GM18511 (cell line): ENCODE data around the gene CDC42BPG.
A peak's percentile ranks its signal among the peaks of the same experiment; 100 is the strongest.

ENCODE experiments used
- ATAC-seq: cut with Tn5 transposase; IDR thresholded peaks from one replicate; pipeline ENCODE4 v1.9.1; 2021; ENCODE audit warnings: mild to moderate bottlenecking, moderate library complexity; ENCODE audit not compliant: unreplicated experiment

Gene CDC42BPG

GRCh38 chr11:64867748-64868462 lies 23.5 kb upstream of the CDC42BPG start:
- no peak for ATAC-seq

GRCh38 chr11:64866173-64866491 lies 21.7 kb upstream of the CDC42BPG start:
- no peak for ATAC-seq

DNA sequence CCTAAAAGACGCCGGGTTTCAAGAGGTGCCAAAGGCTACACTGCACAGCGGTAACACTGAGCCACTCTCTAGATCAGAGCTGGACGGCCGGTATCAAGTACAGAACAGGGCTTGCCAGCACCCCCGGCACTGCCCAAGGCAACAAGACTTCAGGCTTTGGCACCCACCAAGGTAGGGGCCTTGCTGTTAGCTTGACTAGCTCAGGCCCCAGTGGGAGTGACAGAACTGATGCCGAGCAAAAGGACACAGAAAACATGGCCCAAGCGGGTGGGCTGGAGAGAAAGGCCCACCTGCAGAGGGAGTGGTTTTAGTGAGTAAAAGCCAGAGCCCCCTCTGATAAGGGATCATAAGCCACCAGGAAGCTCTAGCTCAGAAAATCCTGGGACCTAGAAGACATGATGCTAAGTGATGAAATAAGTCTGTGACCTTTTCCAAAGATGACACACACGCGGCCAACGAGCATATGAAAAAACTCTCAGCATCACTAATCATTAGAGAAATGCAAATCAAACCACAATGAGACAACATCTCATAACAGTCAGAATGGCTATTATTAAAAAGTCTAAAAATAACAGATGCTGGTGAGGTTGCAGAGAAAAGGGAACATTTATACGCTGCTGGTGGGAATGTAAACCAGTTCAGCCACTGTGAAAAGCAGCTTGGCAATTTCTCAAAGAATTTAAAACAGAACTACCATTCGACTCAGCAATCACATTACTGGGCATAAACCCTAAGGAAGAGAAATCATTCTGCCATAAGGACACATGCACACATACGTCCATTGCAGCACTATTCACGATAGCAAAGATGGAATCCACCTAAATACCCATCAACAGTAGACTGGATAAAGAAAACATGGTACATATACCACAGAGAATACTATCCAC lies 21.1 kb upstream of the CDC42BPG start:
- ATAC-seq = peak; percentile 60

- ATAC-seq = peak; percentile 23
Observed at GRCh38 chr11:64864473-64865285, 20.2 kb upstream of the CDC42BPG start.

- no peak for ATAC-seq
Observed at GRCh38 chr11:64864135-64864472, 19.7 kb upstream of the CDC42BPG start.

DNA sequence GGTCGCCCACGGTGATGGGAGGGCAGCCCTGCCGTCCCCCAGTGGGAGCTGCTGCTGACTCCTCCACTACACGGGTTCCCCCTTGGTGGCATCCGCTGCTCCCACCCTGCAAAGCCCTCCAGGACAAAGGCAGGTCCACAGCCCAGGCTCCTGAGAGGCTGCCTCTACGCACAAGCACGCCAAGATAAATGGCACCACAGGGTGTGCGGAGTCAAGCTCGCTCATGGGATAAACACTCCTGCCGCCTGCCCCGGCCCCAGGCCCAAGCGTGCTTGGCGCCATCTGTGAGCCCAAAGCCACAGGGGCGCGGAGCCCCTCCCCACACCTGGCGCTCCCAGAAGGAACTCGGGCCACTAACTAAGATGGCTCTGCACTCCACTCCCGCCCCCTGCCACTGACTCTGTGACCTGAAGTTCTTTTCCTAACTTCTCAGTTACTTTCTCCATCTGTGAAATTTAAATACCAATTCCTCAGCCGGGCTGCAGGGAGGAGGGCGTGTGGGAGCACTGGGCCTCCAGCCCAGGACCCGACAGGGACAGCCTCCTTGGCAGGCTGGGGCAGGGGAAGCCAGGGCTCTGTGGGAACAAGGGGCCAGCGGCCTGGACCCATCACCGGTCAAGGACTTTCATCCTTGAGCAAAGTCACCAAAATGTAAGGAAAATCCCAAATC lies 19.1 kb upstream of the CDC42BPG start:
- ATAC-seq = no peak

GRCh38 chr11:64862987-64863390 lies 18.5 kb upstream of the CDC42BPG start:
- no peak for ATAC-seq

GRCh38 chr11:64861227-64861975 lies 16.9 kb upstream of the CDC42BPG start:
- ATAC-seq = no peak

DNA sequence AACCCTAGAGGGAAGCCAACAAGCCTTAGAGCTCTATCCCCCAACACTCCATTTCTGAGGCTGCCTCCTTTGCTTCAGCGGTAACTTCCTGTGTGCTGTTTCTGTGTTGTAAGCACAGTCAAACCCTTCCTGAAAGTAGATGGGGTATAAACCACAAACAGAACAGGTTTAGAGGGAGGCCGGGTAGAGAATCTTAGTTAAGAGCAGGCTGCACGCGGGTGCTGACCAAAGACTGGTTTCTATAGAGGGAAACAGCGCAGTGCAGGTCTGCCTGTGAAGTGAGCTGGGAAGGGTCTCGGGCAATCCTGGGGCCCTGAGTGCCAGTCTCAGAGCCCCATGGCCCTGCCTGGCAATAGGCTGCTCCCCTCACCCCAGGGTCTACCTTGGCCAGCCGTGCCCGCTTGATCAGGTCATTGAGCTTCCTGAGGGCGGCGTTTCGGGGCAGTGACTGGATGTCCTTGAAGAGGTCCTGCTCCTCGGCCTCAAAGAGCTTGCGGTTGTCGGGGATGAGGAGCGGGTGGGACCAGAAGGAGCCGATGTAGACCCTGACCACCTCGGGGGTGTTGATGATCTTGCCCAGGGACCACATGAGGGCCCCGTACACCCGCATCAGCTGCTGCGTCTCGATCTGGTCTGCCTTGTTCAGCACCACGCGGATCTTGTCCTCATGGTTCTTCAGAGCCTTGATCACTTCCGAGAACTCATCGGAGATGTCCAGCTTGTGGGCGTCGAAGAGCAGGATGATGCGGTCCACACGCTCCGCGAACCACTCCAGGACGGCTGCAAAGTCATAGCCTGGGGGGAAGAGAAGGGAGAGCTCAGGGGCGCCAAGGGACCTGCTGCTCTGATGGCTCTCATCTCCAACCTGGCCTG lies 15.3 kb upstream of the CDC42BPG start:
- peak; percentile 83 for ATAC-seq

DNA sequence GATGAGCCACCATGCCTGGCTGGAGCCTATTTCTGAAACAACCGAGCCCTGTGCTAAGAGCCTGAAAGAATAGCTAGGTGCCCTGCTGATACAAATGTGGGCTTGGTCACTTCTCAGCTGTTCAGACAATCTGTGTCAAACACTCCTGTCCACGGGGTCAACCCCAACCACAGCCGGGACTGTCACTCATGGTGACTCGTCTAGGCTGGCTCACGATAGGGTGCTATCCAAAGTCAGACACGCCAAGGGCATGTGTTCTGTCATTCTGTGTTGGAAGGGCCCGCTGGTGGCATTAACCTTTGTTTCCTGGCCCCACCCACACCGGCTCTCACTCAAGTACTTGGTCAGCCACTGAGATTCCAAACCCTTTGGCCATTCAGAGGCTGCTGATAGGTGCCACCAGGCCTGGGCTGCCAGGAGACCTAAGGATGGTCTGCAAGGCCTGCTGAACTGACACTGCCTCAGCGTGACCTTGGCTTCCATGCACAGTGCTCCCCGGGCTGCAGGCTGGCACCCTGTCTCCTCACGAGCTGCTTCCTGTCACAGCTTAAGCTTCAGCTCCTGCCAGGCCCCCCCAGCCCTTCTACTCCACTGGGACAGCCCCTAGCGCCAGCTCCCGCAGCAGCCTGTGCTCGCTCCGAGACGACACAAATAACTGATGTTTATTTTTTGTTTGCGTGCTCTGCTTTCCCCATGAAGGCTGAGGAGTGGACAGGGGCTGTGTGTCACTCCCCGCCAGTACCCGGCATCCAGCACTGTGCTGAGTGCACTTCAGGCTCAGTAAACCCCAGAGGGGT lies 14.2 kb upstream of the CDC42BPG start:
- ATAC-seq = peak; percentile 45

DNA sequence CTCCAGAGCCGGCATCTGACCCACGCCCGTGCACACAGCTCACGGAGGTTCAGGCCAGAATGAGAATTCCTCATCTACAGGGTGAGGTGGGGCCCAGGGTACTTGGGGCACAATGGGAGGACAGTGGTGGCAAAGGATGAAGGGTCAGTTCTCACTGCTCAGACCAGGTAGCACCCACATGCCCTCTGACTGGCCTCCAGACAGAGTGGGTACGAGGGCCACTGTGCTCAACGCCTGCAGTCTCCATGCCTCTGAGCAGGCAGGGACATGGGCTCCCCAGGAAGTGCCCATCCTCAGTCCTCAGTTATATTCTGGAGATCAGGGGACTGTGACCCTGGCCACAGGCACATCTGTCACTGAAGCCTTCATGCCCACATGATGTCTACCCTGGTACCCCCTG lies 13.0 kb upstream of the CDC42BPG start:
- ATAC-seq = no peak

- ATAC-seq = no peak
Observed at GRCh38 chr11:64856382-64857227, 12.2 kb upstream of the CDC42BPG start.

- ATAC-seq = no peak
Observed at GRCh38 chr11:64855596-64856304, 11.3 kb upstream of the CDC42BPG start.

GRCh38 chr11:64854534-64855502 lies 10.4 kb upstream of the CDC42BPG start:
- no peak for ATAC-seq

- no peak for ATAC-seq
Observed at GRCh38 chr11:64854157-64854533, 9.7 kb upstream of the CDC42BPG start.

DNA sequence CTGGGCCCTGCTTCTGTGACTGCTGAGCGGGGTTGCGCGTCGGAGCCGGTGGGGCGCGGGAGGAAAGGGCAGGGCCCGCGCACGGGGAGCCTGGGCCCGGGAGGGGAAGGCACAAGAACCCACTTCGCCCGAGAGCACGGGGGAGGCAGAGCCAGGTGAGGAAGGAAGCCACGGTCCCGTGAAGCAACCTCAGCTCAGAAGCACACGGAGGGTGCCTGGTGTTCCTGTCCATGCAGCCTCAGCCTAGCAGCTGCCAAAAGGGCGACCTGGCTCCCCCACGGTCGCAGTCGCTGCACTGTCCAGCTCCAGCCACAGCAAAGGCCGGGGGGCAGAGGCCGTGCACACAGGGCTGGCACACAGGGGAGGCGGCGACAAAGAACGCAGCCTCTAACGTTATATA lies 9.3 kb upstream of the CDC42BPG start:
- no peak for ATAC-seq
